ENCODE results near the gene CFAP70.

CFAP70 gene

DNA sequence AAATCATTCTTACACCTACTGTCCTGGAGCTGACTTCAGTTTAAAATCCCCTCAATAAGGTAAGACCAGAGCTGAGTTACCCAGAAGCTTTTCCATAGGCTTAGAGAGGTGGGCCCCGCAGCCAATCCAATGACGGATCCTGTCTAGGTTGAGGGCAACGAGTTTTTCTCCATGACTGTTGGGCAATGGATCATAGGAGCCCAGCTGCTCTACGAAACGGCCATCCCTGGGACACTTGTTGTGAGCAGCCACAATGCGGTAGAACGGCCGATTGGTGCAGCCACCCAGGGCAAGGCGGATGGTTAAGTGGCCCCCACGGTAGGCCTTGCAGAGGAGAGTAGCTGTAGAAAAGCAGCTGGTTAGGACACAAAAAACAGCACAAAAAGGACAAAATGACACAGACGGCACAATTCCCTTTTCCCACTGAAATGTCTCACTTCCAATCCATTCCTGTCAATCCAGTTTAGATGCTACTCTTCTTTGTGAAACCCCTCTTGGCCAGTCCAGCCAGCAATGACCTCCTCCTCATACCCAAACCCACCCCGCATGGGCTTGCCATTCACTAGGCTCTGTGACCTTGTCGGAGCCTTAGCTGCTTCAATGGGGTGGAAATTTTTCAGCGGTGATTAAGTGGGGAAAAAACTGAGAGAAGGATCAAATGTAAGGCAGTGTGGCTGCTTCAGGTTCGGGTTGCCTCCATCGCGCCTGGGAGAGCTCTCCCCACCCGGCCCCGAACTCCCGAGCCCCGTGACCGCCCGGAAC lies 106.8 kb downstream of the CFAP70 start:
- no peak for DNase-seq

- no peak for DNase-seq
Measured at GRCh38 chr10:73248259-73248724, 110.4 kb downstream of the CFAP70 start.

DNA sequence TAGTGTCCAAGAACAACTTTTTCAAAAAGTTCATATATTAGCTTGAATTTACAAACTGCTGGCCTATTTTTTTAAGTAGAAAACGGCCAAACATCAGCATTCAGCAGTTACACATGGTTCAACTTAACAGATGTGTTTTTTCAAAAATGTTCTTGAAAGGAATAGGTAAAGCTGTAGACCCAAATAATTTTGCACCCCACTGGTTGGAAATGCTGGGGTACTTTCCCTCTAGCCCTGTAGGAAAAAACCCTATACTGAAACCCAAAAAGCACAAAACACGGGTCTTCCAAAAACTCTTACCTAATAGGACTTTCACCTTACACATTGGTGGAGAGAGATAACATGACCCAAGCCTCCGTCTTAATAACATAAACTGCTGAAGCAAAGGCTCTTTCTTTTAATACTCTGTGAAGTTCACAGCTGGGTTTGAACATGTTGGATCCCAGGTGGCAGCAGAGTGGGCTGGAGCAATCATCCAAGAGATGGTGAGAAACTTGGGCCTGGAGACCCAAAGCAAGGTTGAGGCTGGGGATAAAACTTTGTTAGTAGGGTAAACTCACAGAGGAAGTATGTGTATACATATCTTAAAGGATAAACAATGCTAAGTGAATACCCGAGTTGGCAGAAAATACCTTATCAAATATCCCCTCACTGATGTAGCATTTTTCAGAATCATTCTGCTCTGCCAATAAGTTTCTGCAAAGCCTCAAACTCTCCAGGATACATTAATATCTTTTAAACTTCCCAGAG lies 111.0 kb downstream of the CFAP70 start:
- no peak for DNase-seq

- DNase-seq: peak; percentile 95
Measured at GRCh38 chr10:73246646-73247508, 111.8 kb downstream of the CFAP70 start, which contains the start of gene DNAJC9. Gene DNAJC9, minus strand, starts transcription at chr10:73247255. Its CDS starts 66 bp downstream, at chr10:73247189.

- DNase-seq: no peak
Measured at GRCh38 chr10:73246322-73246645, 112.4 kb downstream of the CFAP70 start.

DNA sequence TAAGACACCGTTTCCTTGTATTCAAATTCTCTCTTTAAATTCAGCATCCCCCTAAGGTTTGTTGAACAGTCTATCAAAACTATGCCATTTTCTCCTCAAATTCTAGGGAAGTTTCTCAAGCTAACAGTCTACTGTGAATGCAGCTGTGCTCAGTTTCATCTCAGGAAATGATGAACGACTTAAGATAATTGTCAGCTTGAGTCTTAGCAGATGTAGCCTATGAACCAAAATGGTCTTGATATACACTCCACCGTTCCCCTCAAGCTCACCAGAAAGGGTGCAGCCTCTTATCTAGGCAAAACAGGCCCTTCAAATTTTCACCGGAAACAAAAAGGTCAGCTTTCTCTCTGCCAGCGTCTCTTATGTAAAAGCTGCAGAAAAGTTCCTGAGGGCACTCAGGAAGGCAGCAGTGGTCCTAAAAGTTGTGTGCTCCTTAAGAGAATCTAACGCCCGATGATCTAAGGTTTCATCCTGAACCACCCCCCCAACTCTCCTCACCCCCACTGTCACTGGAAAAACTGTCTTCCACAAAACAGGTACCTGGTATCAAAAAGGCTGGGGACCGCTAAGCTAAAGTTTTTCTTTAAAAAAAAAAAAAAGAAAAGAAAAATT lies 113.7 kb downstream of the CFAP70 start:
- DNase-seq: peak; percentile 50

GRCh38 chr10:73239908-73240307 lies 118.8 kb downstream of the CFAP70 start:
- no peak for DNase-seq

GRCh38 chr10:73238990-73239566 lies 119.6 kb downstream of the CFAP70 start:
- no peak for DNase-seq

GRCh38 chr10:73234695-73235094 lies 124.0 kb downstream of the CFAP70 start:
- DNase-seq: no peak

- DNase-seq: no peak
Measured at GRCh38 chr10:73233883-73234282, 124.8 kb downstream of the CFAP70 start.

- DNase-seq: peak; percentile 5
Measured at GRCh38 chr10:73232887-73233286, 125.8 kb downstream of the CFAP70 start.

DNA sequence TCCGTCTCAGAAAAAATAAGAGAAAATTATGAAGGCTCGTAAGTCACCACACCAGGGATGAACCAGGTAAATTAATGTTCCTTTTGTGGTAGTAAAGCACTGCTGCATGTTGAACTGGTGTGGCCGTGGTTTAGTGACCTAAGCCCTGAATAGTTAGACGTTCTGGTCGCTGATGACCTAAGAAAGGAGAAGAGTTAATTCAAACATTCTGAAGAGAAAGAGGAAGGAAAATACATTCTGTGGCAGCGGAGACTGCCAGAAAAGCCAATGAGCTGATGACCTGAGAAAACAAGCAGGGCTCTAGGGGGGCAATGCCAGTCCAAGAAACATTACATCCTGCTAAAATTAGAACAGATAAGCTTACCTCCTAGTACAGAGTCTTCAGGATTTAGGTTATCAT lies 129.1 kb downstream of the CFAP70 start:
- no peak for DNase-seq

GRCh38 chr10:73228247-73228646 lies 130.4 kb downstream of the CFAP70 start:
- no peak for DNase-seq

GRCh38 chr10:73226663-73227062 lies 132.0 kb downstream of the CFAP70 start:
- DNase-seq: no peak

GRCh38 chr10:73225518-73225917 lies 133.1 kb downstream of the CFAP70 start:
- no peak for DNase-seq

GRCh38 chr10:73220989-73221388 lies 137.7 kb downstream of the CFAP70 start:
- DNase-seq: no peak

GRCh38 chr10:73219384-73219783 lies 139.3 kb downstream of the CFAP70 start:
- no peak for DNase-seq

GRCh38 chr10:73218431-73219191 lies 140.1 kb downstream of the CFAP70 start:
- no peak for DNase-seq

- DNase-seq: no peak
Measured at GRCh38 chr10:73217628-73218027, 141.0 kb downstream of the CFAP70 start.

- no peak for DNase-seq
Measured at GRCh38 chr10:73215749-73216148, 142.9 kb downstream of the CFAP70 start.

DNA sequence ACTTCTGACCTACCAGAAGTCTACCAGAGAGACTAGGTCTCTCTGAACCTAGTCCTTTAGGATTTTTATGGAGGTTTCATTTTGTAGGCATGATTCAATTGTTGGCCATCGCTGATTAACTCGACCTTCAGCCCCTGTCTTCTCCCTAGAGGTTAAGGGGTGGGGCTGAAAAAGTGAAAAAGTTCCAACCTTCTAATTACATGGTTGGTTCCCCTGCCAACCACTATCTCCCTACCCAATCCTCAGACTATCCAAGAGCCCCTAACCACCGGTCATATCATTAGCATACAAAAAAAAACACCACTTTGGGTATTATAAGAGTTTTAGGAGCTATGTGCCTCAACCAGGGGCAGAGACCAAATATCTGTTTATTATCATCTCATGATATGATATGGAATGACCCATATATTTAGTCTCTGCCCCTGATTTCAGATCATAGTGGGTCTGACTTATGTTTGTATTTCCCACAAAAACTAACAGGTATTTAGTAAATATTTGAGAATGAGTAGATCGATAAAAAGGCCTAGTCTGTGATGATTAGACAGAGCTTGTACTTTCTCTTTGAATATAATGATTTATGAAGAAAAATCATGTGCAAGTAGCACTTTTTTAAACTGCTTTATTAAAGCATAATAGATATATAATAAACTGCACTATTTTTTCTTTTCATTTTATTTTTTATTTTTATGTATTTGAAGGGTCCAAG lies 147.4 kb downstream of the CFAP70 start:
- DNase-seq: no peak

Measured in GDM1 (cell line).